ENCODE results near the gene ASB6. TPM values are rescaled to one million over a fixed set of nuclear protein-coding genes. Genes with fewer than 3 reads are reported as not detected.

The ASB6 gene
- polyA plus RNA-seq, 2 of the 4 experiments (the other 2 are of a cell fraction) = 9.2 to 17.3 TPM

- POLR2A ChIA-PET = no interaction called here
- TF ChIP-seq, protein P1, sequence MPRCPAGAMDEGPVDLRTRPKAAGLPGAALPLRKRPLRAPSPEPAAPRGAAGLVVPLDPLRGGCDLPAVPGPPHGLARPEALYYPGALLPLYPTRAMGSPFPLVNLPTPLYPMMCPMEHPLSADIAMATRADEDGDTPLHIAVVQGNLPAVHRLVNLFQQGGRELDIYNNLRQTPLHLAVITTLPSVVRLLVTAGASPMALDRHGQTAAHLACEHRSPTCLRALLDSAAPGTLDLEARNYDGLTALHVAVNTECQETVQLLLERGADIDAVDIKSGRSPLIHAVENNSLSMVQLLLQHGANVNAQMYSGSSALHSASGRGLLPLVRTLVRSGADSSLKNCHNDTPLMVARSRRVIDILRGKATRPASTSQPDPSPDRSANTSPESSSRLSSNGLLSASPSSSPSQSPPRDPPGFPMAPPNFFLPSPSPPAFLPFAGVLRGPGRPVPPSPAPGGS (IDR thresholded peaks at IDR 0.05) = no peak
- TF ChIP-seq JUNB (IDR thresholded peaks at IDR 0.05) (peak; percentile 47; the same call in 1 of the 2 replicates), JUN (IDR thresholded peaks at IDR 0.05) (peak in 1 of 2 experiments; percentile 18; a peak in 1 of 5 replicates), HOXB13 (CRISPR knock-in tag; IDR thresholded peaks at IDR 0.05; ENCODE audit: low read depth) (no peak), CEBPB (IDR thresholded peaks at IDR 0.05) (peak in 1 of 2 experiments; percentile 35; a peak in 1 of 4 replicates), GATA3 (IDR thresholded peaks at IDR 0.05; ENCODE audit: borderline replicate concordance) (peak; percentile 48; the same call in 1 of the 2 replicates), FOSL2 (IDR thresholded peaks at IDR 0.05) (0 out of 2 replicates have a peak, but pooled peaks have one; percentile 25), FOSL2 (CRISPR knock-in tag; IDR thresholded peaks at IDR 0.05) (peak; percentile 88), MAX (IDR thresholded peaks at IDR 0.05) (peak; percentile 33; the same call in 1 of the 2 replicates)
Measured at GRCh38 chr9:129656795-129657390, 14.9 kb upstream of the ASB6 start.

DNA sequence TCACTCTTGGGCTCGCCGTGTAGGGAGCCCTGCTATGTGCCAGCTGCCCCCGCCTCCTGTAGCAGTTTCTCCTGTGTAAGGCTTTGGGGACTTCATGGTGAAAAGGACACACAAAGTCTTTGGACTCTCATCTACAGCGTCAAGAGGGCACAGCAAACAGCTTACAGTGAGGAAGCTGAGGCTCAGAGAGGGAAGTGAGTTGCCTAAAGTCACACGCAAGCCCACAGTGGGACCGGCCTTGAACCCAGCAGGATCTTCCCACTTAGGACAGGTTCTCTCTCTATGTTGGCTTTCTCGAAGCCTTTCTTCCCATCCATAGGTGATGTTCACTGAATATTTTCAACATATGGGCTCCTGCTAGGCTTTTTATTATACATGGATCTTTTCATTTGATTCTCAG, 13.7 kb upstream of the ASB6 start:
- TF ChIP-seq PHF8 (IDR thresholded peaks at IDR 0.05; ENCODE audit: borderline replicate concordance, low read depth) (no peak), E2F6 (IDR thresholded peaks at IDR 0.05; ENCODE audit: borderline replicate concordance, low read depth) (no peak), MAX (IDR thresholded peaks at IDR 0.05) (no peak), NFE2L2 (conservative IDR thresholded peaks at IDR 0.05; ENCODE audit: low read length) (no peak), TP53 (CRISPR knock-in tag; IDR thresholded peaks at IDR 0.05) (no peak)
- no peak for DNase-seq (ENCODE audit: low read depth in 1 of 2, low spot score in 1 of 2)
- FAIRE-seq = no peak
- peak overlapping the region in 1 of 2 experiments; percentile 47; a peak in 1 of 6 replicates for H3K27ac ChIP-seq
- POLR2A ChIA-PET = no interaction called here
- H3K4me3 ChIP-seq = no peak overlapping the region
- H3K4me2 ChIP-seq = no peak overlapping the region
- CTCF ChIA-PET = interaction anchor here (0.9 to 5.6 kb wide), 12 partner anchors 9 to 135 kb away, joined by 3 to 37 read pairs (median 5); partner anchors contain the start of gene ASB6
- H3K4me1 ChIP-seq = peaks cover 20% of the 10 kb centered on the region
- no peak for ATAC-seq
- 89% methylated on average over 7 of the region's 7 CpGs for WGBS (ENCODE audit: missing lambda C conversion rate)
- no peaks in the 10 kb centered on the region for H3K9me3 ChIP-seq

More at GRCh38 chr9:129656795-129657390, 14.9 kb upstream of the ASB6 start:
- CTCF ChIA-PET = interaction anchor here (0.6 to 5.6 kb wide), 15 partner anchors 11 to 979 kb away, joined by 3 to 37 read pairs (median 4); partner anchors contain the start of gene ASB6
- WGBS (ENCODE audit: missing lambda C conversion rate) = 15% methylated on average over 12 of the region's 12 CpGs
- H3K4me3 ChIP-seq = no peak overlapping the region
- FAIRE-seq = peak; percentile 54
- peak overlapping the region; percentile 52 for H3K4me2 ChIP-seq
- no peaks in the 10 kb centered on the region for H3K9me3 ChIP-seq
- H3K27ac ChIP-seq = peak overlapping the region; percentile 40 to 47; a peak in 3 of 6 replicates
- ATAC-seq = peak; percentile 89 to 92
- H3K4me1 ChIP-seq = peaks cover 17% of the 10 kb centered on the region
- peak; percentile 57 to 83 for DNase-seq (ENCODE audit: low read depth in 1 of 2, low spot score in 1 of 2)

DNA sequence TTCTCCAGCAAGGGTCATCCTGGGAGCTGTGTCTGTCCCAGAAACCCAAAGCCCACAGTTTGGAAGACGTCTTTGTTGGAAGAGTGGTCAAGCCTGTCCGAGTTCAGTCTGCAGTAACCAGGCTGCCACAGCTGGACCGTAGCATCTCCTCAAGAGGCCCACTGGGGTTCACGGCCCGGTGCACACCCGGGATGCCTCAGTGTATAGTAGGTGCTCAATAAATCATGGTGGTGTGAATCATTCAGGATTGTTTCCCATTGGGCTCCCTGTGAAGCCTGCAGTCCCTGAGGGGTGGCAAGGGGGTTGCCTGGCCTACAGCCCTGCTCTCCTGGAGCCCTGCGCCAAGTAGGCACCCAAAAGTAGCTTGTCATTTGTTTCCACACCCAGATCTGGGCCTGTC, 13.2 kb upstream of the ASB6 start:
- WGBS (ENCODE audit: missing lambda C conversion rate) = 89% methylated on average over 7 of the region's 7 CpGs
- POLR2A ChIA-PET = no interaction called here
- Histone ChIP-seq H3K27ac (peak overlapping the region in 1 of 2 experiments; percentile 47; a peak in 1 of 6 replicates), H3K4me3 (no peak overlapping the region), H3K9me3 (no peaks in the 10 kb centered on the region), H3K4me1 (peaks cover 24% of the 10 kb centered on the region), H3K4me2 (no peak overlapping the region)
- CTCF ChIA-PET = interaction anchor here (1.2 to 5.6 kb wide), 8 partner anchors 9 to 135 kb away, joined by 4 to 37 read pairs (median 6); partner anchors contain the start of gene ASB6
- DNase-seq (ENCODE audit: low read depth in 1 of 2, low spot score in 1 of 2) (no peak), FAIRE-seq (no peak), ATAC-seq (no peak)
- TF ChIP-seq, protein P2, sequence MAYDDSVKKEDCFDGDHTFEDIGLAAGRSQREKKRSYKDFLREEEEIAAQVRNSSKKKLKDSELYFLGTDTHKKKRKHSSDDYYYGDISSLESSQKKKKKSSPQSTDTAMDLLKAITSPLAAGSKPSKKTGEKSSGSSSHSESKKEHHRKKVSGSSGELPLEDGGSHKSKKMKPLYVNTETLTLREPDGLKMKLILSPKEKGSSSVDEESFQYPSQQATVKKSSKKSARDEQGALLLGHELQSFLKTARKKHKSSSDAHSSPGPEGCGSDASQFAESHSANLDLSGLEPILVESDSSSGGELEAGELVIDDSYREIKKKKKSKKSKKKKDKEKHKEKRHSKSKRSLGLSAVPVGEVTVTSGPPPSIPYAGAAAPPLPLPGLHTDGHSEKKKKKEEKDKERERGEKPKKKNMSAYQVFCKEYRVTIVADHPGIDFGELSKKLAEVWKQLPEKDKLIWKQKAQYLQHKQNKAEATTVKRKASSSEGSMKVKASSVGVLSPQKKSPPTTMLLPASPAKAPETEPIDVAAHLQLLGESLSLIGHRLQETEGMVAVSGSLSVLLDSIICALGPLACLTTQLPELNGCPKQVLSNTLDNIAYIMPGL (CRISPR knock-in tag; IDR thresholded peaks at IDR 0.05; ENCODE audit: borderline replicate concordance) = no peak
- TF ChIP-seq, protein P3, sequence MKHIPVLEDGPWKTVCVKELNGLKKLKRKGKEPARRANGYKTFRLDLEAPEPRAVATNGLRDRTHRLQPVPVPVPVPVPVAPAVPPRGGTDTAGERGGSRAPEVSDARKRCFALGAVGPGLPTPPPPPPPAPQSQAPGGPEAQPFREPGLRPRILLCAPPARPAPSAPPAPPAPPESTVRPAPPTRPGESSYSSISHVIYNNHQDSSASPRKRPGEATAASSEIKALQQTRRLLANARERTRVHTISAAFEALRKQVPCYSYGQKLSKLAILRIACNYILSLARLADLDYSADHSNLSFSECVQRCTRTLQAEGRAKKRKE (CRISPR knock-in tag; IDR thresholded peaks at IDR 0.05; ENCODE audit: low read depth) = no peak
- TF ChIP-seq ZSCAN20 (CRISPR knock-in tag; IDR thresholded peaks at IDR 0.05) = no peak
- no peak for TF ChIP-seq BHLHE40 (IDR thresholded peaks at IDR 0.05; ENCODE audit: low read depth, low read length)
- no peak for TF ChIP-seq JUNB (IDR thresholded peaks at IDR 0.05)
- no peak for TF ChIP-seq CEBPB (IDR thresholded peaks at IDR 0.05)
